Putamen (tissue), 1 donor: ENCODE measurements around the gene SLC35F1.
"Not testable (repeated sequence)": the region's sequence is repeated elsewhere in the genome, so short reads cannot be mapped to it uniquely, and the experiment has no call there.

Source experiments
- DNase-seq: peaks from one replicate; pipeline ENCODE4 v3.0.0-alpha.2; 2016; ENCODE audit warnings: low spot score

SLC35F1 gene

DNA sequence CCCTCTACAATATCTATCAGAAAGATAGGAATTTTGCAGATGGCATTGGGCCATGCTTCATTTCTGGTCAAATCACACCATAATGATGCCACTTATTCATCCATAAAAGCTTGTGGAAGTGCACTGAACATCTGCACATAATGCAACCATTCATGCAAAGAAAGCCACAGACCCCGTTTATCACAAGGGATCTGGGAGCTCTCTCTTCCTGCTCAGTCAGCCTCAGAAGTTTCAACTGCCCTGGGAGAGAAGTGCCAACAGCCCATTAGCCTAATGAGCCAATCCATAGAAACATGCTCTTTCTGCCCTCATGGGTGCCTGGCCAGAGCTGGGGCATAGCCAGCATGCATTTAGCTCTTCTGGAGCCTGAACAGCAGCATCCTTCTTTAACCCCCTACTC is 85.8 kb downstream of the SLC35F1 start:
- peak; percentile 76 for DNase-seq

DNA sequence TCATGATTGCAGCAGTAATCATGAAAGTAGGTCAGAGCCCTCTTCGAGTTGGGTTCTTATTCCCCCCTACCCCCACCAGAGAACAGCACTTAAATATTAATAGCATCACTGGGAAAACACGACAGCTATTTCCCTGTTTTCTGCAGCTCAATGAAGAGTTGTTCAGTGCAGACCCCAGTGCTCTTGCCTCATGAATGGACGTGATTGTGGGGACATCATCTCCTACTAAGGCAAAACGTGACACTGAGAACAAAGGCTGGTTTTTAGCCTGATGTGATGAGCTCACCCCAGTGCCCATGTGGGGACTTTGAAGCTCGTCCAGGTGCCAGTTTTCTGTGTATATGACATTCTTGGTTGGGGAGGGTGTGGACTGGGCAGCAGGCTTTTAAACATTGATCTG is 105.9 kb downstream of the SLC35F1 start:
- peak; percentile 67 for DNase-seq

DNA sequence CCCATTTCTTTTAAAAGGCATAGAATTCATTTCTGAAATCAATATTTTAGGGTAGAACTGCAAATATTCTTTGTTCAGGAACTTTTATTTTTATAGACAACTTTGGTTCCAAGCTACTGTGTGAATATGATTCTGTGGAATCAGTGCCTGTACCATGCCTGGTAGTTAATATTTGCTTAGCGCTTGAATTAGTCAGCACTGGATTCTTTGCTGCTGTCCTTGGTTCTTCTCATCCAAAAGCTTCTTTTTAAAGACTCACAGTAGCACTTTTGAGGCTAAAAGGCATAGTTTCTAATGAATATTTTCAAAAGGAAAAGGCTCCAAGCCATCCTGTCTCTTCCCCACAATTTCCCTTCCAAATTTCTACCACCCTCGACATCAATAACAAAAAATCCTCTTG is 109.5 kb downstream of the SLC35F1 start:
- no peak for DNase-seq

- peak; percentile 19 for DNase-seq
Observed at GRCh38 chr6:118017301-118017848, 110.3 kb downstream of the SLC35F1 start.

DNA sequence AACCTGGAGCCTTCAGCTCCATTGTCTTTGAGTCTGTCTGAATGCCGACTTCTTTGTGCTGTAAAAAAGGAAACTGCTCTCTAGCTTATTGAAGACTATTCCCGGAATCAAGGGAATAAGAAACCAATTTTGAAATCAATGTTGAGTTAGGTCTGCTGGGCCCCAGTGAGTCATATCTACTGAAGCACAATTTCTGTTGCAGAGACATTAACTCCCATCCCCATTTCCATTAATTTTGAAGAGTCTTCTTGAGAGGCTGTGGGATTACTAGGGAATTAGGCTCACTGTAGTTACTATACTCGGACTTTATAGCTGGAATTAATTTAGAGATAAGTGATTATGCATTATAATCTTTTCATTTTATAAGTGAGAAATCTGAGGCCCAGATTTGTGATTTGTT is 116.7 kb downstream of the SLC35F1 start:
- no peak for DNase-seq

GRCh38 chr6:118029967-118030366 is 122.9 kb downstream of the SLC35F1 start:
- DNase-seq: no peak

DNA sequence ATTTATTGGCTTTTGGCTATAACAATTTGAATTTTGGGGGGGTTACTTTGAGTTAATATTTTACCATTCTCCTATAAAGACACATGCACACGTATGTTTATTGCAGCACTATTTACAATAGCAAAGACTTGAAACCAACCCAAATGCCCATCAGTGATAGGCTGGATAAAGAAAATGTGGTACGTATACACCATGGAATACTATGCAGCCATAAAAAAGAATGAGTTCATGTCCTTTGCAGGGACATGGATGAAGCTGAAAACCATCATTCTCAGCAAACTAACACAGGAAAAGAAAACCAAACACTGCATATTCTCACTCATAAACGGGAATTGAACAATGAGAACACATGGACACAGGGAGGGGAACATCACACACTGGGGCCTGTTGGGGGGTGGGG is 130.4 kb downstream of the SLC35F1 start:
- DNase-seq: not testable (repeated sequence)

DNA sequence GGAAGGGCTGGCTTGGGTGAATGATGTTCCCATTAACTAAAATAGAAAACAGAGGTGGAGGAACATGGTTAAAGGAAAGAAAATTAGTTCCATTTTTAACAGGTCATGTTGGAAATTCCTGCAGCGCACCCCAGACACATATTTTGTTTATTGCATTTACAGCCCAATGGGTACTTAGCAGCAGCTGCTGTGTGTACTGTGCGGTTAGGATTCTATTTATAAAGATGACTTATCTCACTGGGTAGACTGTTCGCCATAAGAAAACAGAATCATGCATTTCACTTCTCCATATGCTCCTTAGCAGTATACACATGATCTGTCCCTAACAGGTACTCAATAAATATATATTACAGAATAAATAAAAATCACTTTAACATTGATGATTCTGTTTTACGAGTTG is 135.8 kb downstream of the SLC35F1 start:
- DNase-seq: no peak

- DNase-seq: no peak
Observed at GRCh38 chr6:118044275-118044674, 137.2 kb downstream of the SLC35F1 start.

GRCh38 chr6:118054082-118054481 is 147.0 kb downstream of the SLC35F1 start:
- DNase-seq: no peak

DNA sequence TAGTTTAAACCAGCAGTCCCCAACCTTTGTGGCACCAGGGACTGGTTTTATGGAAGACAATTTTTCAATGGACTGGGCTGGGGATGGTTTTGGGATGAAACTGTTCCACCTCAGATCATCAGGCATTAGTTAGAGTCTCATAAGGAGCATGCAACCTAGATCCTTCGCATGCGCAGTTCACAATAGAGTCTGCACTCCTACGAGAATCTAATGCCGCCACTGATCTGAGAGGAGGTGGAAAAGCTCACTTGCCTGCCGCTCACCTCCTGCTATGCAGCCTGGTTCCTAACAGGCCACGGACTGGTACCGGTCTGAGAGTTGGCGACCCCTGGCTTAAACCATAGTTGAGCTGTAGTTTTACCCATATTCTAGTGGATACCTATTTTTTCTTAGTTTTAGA is 154.6 kb downstream of the SLC35F1 start:
- DNase-seq: peak; percentile 20

DNA sequence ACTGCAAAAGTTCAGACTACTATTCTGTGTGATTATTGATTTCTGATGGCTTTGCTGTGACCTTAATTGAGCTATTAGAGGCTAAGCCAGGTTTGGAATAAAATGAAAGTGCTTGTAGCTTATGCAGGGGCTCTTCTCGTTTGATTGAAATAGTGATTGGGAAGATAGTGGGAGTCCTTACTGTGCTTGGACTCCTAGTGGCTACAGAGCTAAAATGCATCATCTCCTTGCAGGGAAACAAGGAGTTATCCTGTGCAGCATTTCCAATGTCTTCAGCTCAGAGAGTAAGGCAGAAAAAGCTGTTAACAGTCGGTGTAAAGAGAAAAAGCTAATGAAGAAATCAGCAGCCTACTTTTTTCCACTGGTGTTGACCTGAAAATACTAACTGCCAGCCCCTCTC is 173.5 kb downstream of the SLC35F1 start:
- no peak for DNase-seq

- no peak for DNase-seq
Observed at GRCh38 chr6:118083711-118084110, 176.6 kb downstream of the SLC35F1 start.

GRCh38 chr6:118085665-118086064 is 178.6 kb downstream of the SLC35F1 start:
- no peak for DNase-seq

DNA sequence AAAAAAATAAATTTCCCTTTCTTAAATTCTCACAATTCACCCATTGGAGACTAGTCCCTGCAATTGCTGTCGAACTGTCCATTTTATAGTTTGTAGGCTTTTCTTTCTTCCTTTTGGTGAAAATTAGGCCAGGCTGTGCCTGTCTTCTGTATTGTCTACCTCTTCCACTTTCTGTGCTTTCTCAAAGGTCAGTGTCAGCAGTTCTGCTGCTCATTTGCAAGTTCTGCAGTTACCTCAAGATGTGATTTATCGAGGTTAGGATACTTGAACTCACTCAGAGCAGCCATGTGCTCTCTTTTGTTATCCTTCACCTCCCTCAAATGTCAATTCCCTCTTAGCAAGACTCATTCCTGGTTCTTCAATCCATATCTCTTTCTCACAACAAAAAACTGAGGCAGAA is 179.1 kb downstream of the SLC35F1 start:
- DNase-seq: no peak

DNA sequence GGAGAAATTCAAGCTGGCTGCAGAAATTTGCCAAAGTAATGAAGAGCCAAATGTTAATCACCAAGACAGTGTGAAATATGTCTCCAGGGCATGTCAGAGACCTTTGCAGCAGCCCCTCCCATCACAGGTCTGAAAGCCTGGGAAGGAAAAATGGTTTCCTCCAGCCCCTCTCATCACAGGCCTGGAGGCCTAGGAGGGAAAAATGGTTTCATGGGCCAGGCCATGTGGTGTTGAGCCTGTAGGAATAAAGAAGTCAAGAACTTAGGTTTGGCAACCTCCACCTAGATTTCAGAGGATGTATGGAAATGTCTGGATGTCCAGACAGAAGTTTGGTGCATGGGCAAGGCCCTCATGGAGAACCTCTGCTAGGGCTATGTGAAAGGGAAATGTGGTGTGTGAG is 185.0 kb downstream of the SLC35F1 start:
- no peak for DNase-seq

GRCh38 chr6:118097576-118097975 is 190.5 kb downstream of the SLC35F1 start:
- DNase-seq: no peak

- no peak for DNase-seq
Observed at GRCh38 chr6:118100717-118101116, 193.7 kb downstream of the SLC35F1 start.

- DNase-seq: peak; percentile 38
Observed at GRCh38 chr6:118101220-118101619, 194.2 kb downstream of the SLC35F1 start.

DNA sequence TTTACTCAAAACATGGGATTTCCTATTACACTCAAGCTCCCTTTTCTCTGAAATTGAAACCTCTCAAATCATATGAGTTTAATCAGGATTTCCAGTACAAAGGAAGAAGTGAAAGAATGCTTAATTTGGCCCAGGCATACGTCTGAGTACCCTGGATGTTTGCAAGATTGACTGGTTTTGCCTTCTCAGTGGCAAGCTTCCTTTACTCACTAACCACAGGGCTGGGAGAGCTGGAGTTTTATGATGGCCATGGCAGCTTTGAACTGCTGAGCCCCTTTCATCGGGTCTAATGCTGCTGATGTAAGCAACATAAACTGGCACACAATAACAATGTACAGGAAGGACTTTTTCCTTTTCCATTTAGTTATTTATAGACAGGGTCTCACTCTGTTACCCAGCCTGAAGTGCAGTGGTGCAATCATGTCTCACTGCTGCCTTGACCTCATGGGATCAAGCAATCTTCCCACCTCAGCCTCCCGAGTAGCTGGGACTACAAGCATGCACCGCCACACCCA is 194.8 kb downstream of the SLC35F1 start:
- peak; percentile 2 for DNase-seq

GRCh38 chr6:118102401-118102800 is 195.3 kb downstream of the SLC35F1 start:
- DNase-seq: peak; percentile 41

GRCh38 chr6:118103381-118104146 is 196.5 kb downstream of the SLC35F1 start:
- no peak for DNase-seq

GRCh38 chr6:118122161-118122725 is 215.2 kb downstream of the SLC35F1 start:
- DNase-seq: peak; percentile 56
